ENCODE results near the gene CEPT1. TPM values are rescaled to one million over a fixed set of nuclear protein-coding genes. Genes with fewer than 3 reads are reported as not detected.

Gene CEPT1
- total and polyA plus RNA-seq, 2 of the 4 experiments (the other 2 are of a cell fraction), result 13.3 to 27.4 TPM

GRCh38 chr1:111197598-111198284 is 57.7 kb downstream of the CEPT1 start:
- H2BK120ac ChIP-seq (ENCODE audit: low read depth, low read length), result no peak overlapping the region
- H4K20me1 ChIP-seq (ENCODE audit: insufficient read depth, low read length), result no peaks in the 10 kb centered on the region
- no peak overlapping the region for H3K56ac ChIP-seq (ENCODE audit: extremely low read depth, insufficient read depth, low read length)
- no peak overlapping the region for H3K23ac ChIP-seq (ENCODE audit: low read depth, low read length)
- H3K14ac ChIP-seq (replicated peaks; ENCODE audit: low read depth, low read length), result no peak overlapping the region
- no peak overlapping the region for H3K9ac ChIP-seq (ENCODE audit: low read depth, low read length)
- ChIA-PET POLR2A (ENCODE audit: unreplicated experiment) (no interaction called here), CTCF (no interaction called here)
- WGBS, 2 experiments (ENCODE audit: extremely low coverage in 2 of 2, insufficient read length in 1 of 2), result no CpG with 5 or more reads among the region's 6 CpGs
- H2BK15ac ChIP-seq (ENCODE audit: low read depth, low read length), result no peak overlapping the region
- TF ChIP-seq SMC3 (IDR thresholded peaks at IDR 0.05; ENCODE audit: low read depth, low read length) (no peak), USF2 (IDR thresholded peaks at IDR 0.05; ENCODE audit: low read depth, low read length) (no peak), CTCF (conservative IDR thresholded peaks at IDR 0.05; ENCODE audit: low read depth, low read length) (peak; percentile 30), MXI1 (IDR thresholded peaks at IDR 0.05; ENCODE audit: borderline replicate concordance, low read depth, low read length) (no peak), MAFK (IDR thresholded peaks at IDR 0.05; ENCODE audit: low read depth, low read length) (no peak)
- H4K8ac ChIP-seq (ENCODE audit: low read depth in 2 of 2, low read length in 2 of 2), result no peak overlapping the region
- H2BK20ac ChIP-seq (ENCODE audit: low read depth, low read length), result no peak overlapping the region
- H3K79me1 ChIP-seq (ENCODE audit: low read depth in 1 of 2, low read length in 2 of 2), result no peaks in the 10 kb centered on the region
- no peaks in the 10 kb centered on the region for H3K36me3 ChIP-seq (ENCODE audit: control insufficient read depth, insufficient read depth, low read length)
- no peak overlapping the region for H3K18ac ChIP-seq (ENCODE audit: low read depth, low read length)
- intact Hi-C loops (cut with micrococcal nuclease) (no loop called here), in situ Hi-C loops (cut with MboI; ENCODE audit: low sequenced_read_pairs) (no loop called here), dilution Hi-C loops (cut with HindIII; ENCODE audit: low sequenced_read_pairs, unreplicated experiment) (no loop called here)
- DNase-seq (peak; percentile 4), ATAC-seq (ENCODE audit: low read depth) (peak; percentile 4; the same call in 1 of the 2 replicates)
- H3K4me1 ChIP-seq (ENCODE audit: control insufficient read depth, insufficient read depth, low read length), result peaks cover 22% of the 10 kb centered on the region
- no TSS peak for BruUV-seq (replicated peaks)
- no peak overlapping the region for H2AFZ ChIP-seq (replicated peaks; ENCODE audit: low read length, poor library complexity)
- peaks cover 7% of the 10 kb centered on the region for H3K27me3 ChIP-seq (ENCODE audit: control insufficient read depth, insufficient read depth, low read length)
- no peak overlapping the region for H3K27ac ChIP-seq (ENCODE audit: insufficient read depth, low read length)
- no peak overlapping the region for H3K4me2 ChIP-seq (ENCODE audit: low read depth, low read length)
- no peaks in the 10 kb centered on the region for H3K9me3 ChIP-seq (ENCODE audit: control insufficient read depth, insufficient read depth, low read length)
- no peak overlapping the region for H4K91ac ChIP-seq (ENCODE audit: insufficient read depth, low read depth, low read length)
- H3K9me1 ChIP-seq (ENCODE audit: insufficient read depth, low read length), result peaks cover 9% of the 10 kb centered on the region
- no peak overlapping the region for H2AK9ac ChIP-seq (replicated peaks; ENCODE audit: low read depth, low read length, poor library complexity)
- H3K4me3 ChIP-seq (ENCODE audit: insufficient read depth, low read depth, low read length), result no peak overlapping the region
- no peak overlapping the region for H2AK5ac ChIP-seq (ENCODE audit: low read depth, low read length)
- H2BK5ac ChIP-seq (ENCODE audit: low read depth, low read length, poor library complexity, severe bottlenecking), result no peak overlapping the region
- no peak overlapping the region for H3K4ac ChIP-seq (ENCODE audit: low read depth, low read length)
- H4K5ac ChIP-seq (ENCODE audit: low read depth, low read length), result no peak overlapping the region

Data from IMR-90 (cell line).